WI38 (cell line): Measurements from ENCODE around the gene LRP10.
"Not testable (repeated sequence)": the region's sequence is repeated elsewhere in the genome, so short reads cannot be mapped to it uniquely, and the experiment has no call there.

Experiments
- H3K4me3 ChIP-seq: 2 replicates; pipeline ENCODE4 v1.5.1; 2011; ENCODE audit warnings: low read depth, mild to moderate bottlenecking, control low read depth, low read length
- TF ChIP-seq, protein P1 (sequence below): IDR thresholded peaks from 2 replicates; pipeline ENCODE4 v1.5.1; 2012; ENCODE audit warnings: low read depth, mild to moderate bottlenecking, control low read depth, low read length

Gene LRP10

DNA sequence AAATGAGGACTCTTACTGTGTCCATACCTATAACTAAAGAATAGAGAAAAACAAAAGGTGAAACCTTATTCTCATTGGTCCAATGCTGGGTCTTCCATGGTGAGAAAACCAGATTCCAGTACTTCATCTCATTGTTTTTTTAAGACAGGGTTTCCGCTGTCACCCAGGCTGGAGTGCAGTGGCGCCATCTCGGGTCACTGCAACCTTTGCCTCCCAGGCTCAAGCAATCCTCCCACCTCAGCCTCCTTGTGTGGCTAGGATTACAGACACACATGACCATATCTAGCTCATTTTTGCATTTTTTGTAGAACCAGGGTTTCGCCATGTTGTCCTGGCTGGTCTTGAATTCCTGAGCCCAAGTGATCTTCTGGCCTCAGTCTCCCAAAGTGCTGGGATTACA is 34.1 kb downstream of the LRP10 start:
- TF ChIP-seq, protein P1, sequence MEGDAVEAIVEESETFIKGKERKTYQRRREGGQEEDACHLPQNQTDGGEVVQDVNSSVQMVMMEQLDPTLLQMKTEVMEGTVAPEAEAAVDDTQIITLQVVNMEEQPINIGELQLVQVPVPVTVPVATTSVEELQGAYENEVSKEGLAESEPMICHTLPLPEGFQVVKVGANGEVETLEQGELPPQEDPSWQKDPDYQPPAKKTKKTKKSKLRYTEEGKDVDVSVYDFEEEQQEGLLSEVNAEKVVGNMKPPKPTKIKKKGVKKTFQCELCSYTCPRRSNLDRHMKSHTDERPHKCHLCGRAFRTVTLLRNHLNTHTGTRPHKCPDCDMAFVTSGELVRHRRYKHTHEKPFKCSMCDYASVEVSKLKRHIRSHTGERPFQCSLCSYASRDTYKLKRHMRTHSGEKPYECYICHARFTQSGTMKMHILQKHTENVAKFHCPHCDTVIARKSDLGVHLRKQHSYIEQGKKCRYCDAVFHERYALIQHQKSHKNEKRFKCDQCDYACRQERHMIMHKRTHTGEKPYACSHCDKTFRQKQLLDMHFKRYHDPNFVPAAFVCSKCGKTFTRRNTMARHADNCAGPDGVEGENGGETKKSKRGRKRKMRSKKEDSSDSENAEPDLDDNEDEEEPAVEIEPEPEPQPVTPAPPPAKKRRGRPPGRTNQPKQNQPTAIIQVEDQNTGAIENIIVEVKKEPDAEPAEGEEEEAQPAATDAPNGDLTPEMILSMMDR: no peak
- H3K4me3 ChIP-seq: no peak overlapping the region

GRCh38 chr14:22906073-22906472 is 34.5 kb downstream of the LRP10 start:
- TF ChIP-seq, protein P1: no peak
- no peak overlapping the region for H3K4me3 ChIP-seq

- TF ChIP-seq, protein P1: no peak
- no peak overlapping the region for H3K4me3 ChIP-seq
Observed at GRCh38 chr14:22907429-22907828, 35.9 kb downstream of the LRP10 start.

DNA sequence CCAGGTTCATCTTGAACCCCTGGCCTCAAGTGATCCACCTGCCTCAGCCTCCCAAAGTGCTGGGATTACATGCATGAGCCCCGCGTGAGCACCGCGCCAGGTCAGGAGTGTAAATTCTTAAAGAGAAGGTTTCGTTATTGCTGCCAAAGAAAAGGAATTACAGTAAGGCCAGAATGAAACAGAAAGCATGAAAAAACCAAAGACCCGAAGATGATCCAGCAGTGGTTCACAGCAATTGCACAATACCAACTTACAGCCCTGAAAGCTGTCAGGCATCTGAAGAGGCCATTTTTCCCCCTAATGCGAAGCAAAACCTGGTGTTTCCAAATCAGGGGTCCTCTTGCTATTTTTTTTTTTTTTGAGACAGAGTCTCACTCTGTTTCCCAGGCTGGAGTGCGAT is 37.1 kb downstream of the LRP10 start:
- TF ChIP-seq, protein P1: no peak
- H3K4me3 ChIP-seq: no peak overlapping the region

- no peak overlapping the region for H3K4me3 ChIP-seq
- TF ChIP-seq, protein P1: no peak
Observed at GRCh38 chr14:22910916-22911315, 39.4 kb downstream of the LRP10 start.

- not testable (repeated sequence) for H3K4me3 ChIP-seq
Observed at GRCh38 chr14:22914836-22915235, 43.3 kb downstream of the LRP10 start.

- TF ChIP-seq, protein P1: no peak
- no peak overlapping the region for H3K4me3 ChIP-seq
Observed at GRCh38 chr14:22915886-22916521, 44.5 kb downstream of the LRP10 start.
